ENCODE measurements around the gene FFAR1.

DNA sequence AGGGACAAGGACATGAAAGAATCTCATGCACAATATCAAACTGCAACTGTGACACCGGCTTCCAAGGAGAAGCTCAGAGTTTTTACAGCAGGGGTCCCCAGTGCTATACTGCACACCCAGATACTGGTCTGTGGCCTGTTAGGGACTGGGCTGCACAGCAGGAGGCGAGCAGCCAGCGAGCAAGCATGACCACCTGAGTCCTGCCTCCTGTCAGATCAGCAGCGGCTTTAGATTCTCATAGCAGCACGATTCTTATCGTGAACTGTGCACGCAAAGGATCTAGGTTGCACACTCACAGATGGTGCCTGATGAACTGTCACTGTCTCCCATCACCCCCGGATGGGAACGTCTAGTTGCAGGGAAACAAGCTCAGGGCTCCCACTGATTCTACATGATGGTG is 31.8 kb upstream of the FFAR1 start:
- TF ChIP-seq, protein P1, sequence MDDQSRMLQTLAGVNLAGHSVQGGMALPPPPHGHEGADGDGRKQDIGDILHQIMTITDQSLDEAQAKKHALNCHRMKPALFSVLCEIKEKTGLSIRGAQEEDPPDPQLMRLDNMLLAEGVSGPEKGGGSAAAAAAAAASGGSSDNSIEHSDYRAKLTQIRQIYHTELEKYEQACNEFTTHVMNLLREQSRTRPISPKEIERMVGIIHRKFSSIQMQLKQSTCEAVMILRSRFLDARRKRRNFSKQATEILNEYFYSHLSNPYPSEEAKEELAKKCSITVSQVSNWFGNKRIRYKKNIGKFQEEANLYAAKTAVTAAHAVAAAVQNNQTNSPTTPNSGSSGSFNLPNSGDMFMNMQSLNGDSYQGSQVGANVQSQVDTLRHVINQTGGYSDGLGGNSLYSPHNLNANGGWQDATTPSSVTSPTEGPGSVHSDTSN (IDR thresholded peaks at IDR 0.05), result no peak
- TF ChIP-seq, protein P2, sequence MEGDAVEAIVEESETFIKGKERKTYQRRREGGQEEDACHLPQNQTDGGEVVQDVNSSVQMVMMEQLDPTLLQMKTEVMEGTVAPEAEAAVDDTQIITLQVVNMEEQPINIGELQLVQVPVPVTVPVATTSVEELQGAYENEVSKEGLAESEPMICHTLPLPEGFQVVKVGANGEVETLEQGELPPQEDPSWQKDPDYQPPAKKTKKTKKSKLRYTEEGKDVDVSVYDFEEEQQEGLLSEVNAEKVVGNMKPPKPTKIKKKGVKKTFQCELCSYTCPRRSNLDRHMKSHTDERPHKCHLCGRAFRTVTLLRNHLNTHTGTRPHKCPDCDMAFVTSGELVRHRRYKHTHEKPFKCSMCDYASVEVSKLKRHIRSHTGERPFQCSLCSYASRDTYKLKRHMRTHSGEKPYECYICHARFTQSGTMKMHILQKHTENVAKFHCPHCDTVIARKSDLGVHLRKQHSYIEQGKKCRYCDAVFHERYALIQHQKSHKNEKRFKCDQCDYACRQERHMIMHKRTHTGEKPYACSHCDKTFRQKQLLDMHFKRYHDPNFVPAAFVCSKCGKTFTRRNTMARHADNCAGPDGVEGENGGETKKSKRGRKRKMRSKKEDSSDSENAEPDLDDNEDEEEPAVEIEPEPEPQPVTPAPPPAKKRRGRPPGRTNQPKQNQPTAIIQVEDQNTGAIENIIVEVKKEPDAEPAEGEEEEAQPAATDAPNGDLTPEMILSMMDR (IDR thresholded peaks at IDR 0.05), result no peak
- no peak for TF ChIP-seq TAF1 (IDR thresholded peaks at IDR 0.05; ENCODE audit: borderline replicate concordance, low read depth, low read length)

Measured in SK-N-SH (cell line).